Stimulated activated CD4-positive, alpha-beta T cell treated with anti-CD3 and anti-CD28 coated beads, TNF-alpha, amount 100 ng/mL, for 4 hours (primary cell): Measurements from ENCODE around the gene PROK2.
A peak's percentile ranks its signal among the peaks of the same experiment; 100 is the strongest.

ENCODE experiments used
- DNase-seq, 3 experiments: peaks; one replicate each; pipeline ENCODE4 v3.0.0-alpha.2; 2020; ENCODE audit warnings: low read depth in 3 of 3

The PROK2 gene

DNA sequence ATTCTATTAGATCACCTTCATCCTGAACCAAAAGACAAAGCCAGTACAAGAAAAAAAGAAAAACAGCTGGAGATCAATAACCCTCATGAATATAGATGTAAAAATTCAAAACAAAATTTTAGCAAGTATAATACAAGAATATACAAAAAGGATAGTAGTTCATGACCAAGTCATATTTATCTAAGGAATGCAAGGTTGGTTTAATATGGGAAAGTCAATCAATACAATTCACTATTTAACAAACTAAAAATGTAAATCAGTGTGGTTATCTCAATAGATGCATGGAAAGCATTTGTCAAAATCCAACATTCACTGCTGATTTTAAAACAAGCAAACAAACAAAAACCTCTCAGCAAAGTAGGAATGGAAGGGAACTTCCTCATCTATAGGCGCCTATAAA is 42.3 kb downstream of the PROK2 start:
- no peak for DNase-seq

DNA sequence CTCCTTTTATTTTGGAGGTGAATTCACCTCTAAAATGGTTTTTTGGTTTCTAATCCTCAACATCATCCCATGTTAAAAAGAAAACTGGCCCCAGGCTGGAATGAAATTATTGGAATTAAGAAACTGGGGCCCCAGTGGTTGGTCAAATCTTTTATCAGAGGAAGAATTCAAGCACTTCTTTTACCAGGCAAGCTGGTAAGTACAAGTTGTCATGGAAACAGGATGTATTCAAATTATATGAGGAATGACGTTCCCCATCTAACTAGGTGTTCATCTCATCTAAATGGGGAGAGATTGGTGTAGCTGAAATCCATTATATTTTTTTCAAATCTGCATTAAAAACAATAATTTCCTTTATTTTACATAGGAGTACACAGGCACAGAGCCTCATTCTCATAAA is 50.1 kb downstream of the PROK2 start:
- DNase-seq = no peak

DNA sequence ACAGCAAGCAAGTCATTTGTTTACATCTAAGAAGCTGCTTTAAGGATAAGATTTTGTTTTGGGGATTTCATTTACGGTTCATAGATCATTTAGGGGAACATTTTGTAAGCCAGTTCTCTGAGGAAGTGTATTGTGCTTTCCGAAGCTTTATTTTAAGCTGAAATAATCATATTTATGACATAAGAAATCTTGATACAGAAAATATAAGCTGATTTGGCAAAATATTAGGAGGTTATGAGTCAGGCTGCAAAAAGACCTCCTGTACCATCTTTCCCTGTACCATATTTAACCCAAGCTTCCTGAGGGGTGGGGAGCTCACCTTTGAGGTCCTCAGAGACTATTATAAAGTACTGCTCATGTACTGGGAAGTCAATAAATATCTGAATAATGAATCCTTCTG is 51.6 kb downstream of the PROK2 start:
- DNase-seq = no peak

DNA sequence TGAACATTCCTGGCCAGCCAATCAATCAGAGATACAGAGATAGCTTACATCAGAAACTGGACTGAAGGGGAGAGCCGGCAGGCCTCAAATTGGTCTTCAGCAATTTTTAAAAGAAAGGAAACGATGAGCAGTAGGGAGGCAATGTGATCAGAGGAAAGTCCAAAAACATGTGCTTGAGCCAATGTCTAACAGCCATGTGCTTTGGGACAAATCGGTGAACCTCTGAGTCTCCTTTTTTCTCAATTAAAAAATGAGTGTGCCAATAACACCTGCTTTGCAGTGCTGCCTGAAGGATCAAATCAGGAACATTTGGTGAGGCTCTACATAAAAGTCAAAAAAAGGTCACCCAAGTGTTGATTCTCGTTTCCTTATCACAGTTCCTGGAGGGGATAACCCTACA is 52.3 kb downstream of the PROK2 start:
- no peak for DNase-seq

DNA sequence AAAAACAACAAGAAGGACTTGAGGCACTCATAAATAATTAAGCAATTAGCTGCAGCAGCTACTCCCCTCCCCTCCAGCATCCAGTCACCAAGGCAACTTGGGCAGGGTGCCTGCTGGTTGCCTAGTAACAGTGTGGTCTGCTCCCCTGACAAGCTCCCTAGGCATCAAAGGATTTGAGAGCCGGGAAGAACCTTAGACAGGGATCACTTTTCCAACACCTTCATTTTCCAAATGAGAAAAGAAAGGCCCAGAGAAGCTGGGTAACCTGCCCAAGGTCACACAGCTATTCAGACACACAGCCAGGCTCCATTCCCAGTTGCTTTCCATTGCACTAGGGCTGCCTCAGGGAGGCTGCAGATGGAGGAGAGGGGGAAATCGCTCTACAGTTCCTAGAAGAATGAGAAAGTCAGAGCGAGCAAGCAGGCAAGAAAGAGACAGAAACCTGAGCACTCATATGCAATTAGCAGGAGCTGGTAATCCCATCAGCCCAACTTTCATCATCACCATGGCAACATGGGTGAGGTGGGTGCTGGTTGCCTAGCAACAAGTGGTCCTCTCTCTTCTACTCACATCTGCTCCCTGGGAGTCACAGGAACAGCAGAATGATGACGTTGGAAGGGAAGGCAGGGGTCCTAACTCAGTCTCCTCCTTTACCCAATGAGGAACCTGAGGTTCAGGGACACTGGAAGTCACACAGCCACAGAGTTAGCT is 56.2 kb downstream of the PROK2 start:
- DNase-seq = no peak

DNA sequence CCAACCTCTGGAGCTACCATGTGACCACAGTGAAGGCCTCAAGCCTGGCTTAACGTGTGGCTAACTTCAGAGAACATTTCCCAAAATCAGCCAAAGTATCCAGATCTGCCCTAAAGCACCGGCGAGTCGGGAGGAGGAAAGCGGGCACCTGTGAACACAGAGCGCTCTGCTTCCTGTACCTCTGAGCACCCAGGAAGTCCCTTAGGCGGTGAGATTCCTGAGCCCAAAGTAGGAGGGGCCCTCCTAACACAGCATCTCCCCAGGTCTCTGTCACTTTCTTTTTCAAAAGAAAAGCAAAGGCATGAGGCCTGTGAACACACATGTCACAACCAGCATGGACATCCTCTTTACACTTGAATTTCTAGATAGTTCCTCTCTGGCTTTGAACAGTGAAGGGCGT is 58.8 kb downstream of the PROK2 start:
- DNase-seq = peak in 1 of 3 experiments; percentile 30

DNA sequence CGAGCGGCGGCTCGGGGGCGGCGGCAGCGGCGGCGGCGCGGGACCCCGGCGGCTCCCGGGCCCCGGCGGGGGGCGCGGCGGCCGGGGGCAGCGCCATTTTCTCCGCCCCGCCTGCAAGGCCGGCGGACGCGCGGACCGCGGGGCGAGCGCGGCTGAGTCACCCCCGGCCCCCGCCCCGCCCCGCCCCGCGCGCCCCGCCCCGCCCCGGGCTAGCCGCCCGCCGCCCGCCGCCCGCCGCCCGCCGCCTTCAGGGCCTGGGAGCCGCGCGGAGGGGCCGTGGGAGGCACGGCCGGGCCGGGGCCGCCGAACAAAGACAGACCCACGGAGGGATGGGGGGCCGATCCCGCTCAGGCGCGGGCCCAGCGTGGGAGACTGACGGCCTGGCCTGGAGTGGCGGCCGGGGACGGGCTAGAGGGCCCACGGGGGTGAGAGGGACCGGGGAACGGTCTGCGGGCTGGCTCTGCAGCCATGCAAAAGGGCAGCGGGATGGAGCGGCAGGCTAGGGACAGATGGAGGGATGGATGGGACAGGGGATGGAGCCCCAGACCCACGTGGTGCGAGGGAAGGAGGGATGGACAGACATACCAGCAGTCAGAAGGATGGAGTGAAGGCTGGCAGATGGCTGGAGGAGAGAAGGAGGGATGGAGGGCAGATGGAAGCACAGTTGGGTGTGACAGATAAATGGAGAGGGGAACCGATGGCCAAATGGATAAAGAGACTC is 59.5 kb downstream of the PROK2 start, which contains the start of gene EIF4E3:
TSS of gene EIF4E3 (minus strand) at position 132 of the 721 bp plus-strand sequence. CDS start at position 97, 35 bp downstream.
- peak in 2 of 3 experiments; percentile 24 to 40 for DNase-seq

DNA sequence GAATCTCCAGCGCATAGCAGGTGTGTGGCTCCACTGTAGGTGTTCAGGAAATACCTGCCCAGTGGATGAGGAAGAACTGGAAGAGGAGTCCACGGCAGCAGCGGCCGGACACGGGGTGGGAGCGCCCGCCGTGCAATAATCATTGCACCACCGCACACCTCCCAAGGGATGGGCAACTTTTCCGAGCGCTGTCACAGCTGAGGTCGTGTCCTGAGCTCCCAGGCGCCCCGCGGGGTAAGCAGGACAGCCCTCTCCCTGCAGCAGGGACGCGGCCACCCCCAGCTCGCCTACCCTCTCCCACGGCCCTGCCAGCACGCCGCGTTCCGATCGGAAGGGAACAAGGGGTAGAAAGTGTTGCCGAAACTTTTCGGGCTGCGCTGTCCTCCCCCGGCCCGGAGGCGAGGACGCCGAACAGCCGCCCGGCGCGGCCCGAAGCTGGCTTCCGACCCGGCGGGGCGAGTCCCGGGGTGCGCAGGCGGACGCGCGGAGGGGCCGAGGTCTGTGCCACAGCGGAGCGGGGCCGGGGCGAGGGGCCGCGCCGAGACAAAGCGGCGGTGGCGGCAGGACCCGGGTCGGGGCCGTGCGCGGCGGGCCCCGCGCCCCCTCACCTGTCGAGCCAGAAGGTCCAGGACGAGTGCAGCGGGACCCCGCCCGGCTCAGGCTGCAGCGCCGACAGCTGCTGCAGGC is 60.2 kb downstream of the PROK2 start:
- DNase-seq = peak in 2 of 3 experiments; percentile 6 to 34

DNA sequence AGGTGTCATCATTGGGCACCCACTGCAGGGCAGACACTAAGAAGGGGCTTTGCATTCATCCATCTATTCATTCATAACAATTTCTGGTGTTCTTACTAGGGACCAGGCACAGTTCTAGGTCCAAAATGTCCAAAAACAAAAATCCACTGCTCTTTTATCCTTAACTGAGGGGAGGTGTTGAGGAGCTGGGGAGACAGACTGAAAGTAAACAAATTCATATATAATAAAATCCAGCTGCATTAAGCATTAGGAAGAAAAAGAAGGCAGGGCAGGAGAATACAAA is 60.8 kb downstream of the PROK2 start:
- no peak for DNase-seq

DNA sequence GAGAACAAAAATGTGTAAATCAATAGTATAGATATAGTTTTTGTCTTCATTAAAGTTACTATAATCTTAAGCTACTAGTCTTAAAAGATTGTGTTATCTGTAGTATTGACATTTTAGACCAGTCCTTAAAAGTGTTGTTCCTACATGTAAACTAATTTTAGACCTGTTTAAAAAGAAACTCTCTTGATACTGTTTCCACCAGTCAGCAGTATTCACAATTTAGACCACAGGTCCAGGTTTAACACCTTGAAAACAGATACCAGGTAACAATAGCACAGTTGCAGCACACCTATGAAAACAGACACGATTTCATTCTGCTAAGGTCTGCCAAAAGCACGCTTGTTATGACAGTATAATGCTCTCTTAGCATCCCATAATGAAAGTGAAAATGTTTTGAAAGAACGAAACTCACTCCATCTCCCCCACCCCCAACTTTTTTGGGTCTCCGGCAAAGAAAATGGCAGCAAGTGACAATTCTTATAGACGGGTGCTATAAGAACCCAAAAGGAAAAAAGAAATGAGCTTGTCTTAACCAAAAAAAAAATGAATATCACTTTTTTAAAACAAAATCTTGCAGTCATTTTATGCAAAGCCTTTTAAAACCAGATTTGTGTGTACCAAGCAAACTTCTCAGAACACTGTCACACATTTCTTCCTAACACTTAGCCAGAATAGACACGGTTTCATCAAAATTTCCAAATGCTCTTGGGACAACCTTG is 61.3 kb downstream of the PROK2 start:
- peak in 1 of 3 experiments; percentile 26 for DNase-seq

DNA sequence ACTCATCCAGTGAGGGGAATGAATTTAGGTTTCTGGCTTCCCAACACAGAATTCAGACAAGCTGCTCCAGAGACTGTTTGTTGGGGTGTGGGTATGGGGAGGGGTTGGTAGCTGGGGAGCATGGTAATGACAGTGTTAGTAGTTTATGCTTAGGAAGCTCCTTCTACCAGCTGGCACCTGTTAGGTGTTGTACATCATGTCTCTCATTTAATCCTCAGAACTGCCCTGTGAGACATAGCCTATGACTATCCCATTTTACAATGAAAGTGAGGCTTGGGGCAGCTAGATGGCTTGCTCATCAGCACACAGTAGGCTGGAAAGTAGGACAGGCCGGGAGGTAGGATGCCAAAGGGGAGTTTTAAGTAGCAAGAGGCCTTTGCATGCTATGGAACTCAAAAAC is 62.3 kb downstream of the PROK2 start:
- no peak for DNase-seq
